ENCODE data around the gene SASH1. TPM values are rescaled to one million over a fixed set of nuclear protein-coding genes. Genes with fewer than 3 reads are reported as not detected.

The SASH1 gene
- total RNA-seq, 1 experiment from 2014 or later, result 6.6 TPM

DNA sequence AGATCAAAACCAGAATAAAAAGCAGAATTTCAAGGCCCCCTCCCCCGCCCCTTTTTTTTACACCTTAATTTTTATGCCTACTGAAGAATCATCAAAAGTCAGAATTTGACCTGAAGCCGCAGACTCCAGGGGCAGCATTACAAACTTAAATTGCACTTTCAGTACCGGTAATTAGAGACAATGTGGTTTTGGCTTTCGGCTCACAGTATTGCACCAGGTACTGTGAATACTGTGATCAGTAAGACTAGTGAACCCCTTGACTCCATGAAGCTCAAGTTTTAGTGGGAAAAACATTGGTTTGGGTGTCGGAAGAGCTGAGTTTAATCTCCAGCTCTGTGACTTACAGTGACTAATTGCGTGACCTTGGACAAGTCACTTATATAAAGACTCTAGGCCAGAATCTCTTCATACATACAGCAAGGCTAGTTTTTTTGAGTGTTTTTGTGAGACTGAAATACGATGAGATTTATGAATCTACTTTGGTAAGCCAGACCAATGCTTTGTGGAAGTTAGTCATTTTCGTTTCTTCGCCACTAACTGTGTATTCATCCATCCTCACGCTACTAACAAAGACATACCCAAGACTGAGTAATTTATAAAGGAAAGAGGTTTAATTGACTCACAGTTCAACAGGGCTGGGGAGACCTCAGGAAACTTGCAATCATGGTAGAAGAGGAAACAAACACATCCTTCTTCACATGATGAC lies 114.7 kb downstream of the SASH1 start:
- no TSS peak for BruUV-seq (replicated peaks)
- CTCF ChIA-PET, result no interaction called here
- ATAC-seq, result no peak

GRCh38 chr6:148457843-148458159 lies 115.2 kb downstream of the SASH1 start:
- ATAC-seq, result no peak
- H3K4me3 ChIP-seq (ENCODE audit: low read depth in 2 of 2, low read length in 2 of 2), result no peak overlapping the region
- H3K27ac ChIP-seq (ENCODE audit: low read length), result no peak overlapping the region
- DNase-seq (ENCODE audit: low read depth, low spot score), result no peak
- no TSS peak for BruUV-seq (replicated peaks)
- no peaks in the 10 kb centered on the region for H3K36me3 ChIP-seq (ENCODE audit: control insufficient read depth, insufficient read depth, low read length)
- ChIA-PET POLR2A (no interaction called here), CTCF (no interaction called here)
- in situ Hi-C loops (cut with HindIII; ENCODE audit: low pct_unique_long_range_greater_than_20kb, low sequenced_read_pairs) (no loop called here), intact Hi-C loops (cut with micrococcal nuclease; ENCODE audit: unreplicated experiment) (no loop called here)
- H3K27me3 ChIP-seq (ENCODE audit: control insufficient read depth, insufficient read depth, low read length), result no peaks in the 10 kb centered on the region
- H3K4me1 ChIP-seq (ENCODE audit: control insufficient read depth, insufficient read depth, low read length), result no peaks in the 10 kb centered on the region
- no peak for TF ChIP-seq CTCF (IDR thresholded peaks at IDR 0.05)
- TF ChIP-seq TCF7L2 (IDR thresholded peaks at IDR 0.05; ENCODE audit: low read depth, low read length), result no peak
- TF ChIP-seq SIN3A (IDR thresholded peaks at IDR 0.05; ENCODE audit: borderline replicate concordance, insufficient read depth, low read depth, low read length), result no peak
- TF ChIP-seq, protein P1, sequence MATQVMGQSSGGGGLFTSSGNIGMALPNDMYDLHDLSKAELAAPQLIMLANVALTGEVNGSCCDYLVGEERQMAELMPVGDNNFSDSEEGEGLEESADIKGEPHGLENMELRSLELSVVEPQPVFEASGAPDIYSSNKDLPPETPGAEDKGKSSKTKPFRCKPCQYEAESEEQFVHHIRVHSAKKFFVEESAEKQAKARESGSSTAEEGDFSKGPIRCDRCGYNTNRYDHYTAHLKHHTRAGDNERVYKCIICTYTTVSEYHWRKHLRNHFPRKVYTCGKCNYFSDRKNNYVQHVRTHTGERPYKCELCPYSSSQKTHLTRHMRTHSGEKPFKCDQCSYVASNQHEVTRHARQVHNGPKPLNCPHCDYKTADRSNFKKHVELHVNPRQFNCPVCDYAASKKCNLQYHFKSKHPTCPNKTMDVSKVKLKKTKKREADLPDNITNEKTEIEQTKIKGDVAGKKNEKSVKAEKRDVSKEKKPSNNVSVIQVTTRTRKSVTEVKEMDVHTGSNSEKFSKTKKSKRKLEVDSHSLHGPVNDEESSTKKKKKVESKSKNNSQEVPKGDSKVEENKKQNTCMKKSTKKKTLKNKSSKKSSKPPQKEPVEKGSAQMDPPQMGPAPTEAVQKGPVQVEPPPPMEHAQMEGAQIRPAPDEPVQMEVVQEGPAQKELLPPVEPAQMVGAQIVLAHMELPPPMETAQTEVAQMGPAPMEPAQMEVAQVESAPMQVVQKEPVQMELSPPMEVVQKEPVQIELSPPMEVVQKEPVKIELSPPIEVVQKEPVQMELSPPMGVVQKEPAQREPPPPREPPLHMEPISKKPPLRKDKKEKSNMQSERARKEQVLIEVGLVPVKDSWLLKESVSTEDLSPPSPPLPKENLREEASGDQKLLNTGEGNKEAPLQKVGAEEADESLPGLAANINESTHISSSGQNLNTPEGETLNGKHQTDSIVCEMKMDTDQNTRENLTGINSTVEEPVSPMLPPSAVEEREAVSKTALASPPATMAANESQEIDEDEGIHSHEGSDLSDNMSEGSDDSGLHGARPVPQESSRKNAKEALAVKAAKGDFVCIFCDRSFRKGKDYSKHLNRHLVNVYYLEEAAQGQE (IDR thresholded peaks at IDR 0.05; ENCODE audit: insufficient read depth in 1 of 2, low read depth in 2 of 2, low read length in 1 of 2), result no peak
- no peak for TF ChIP-seq POLR2AphosphoS5 (IDR thresholded peaks at IDR 0.05; ENCODE audit: low read depth, low read length)
- no peaks in the 10 kb centered on the region for H3K9me3 ChIP-seq (ENCODE audit: control insufficient read depth, insufficient read depth, low read depth, low read length)

More for the DNA sequence above, 114.7 kb downstream of the SASH1 start:
- no peak overlapping the region for H3K4me3 ChIP-seq (ENCODE audit: low read depth in 2 of 2, low read length in 2 of 2)
- intact Hi-C loops (cut with micrococcal nuclease; ENCODE audit: unreplicated experiment), result no loop called here
- H3K27ac ChIP-seq (ENCODE audit: low read length), result no peak overlapping the region
- DNase-seq (ENCODE audit: low read depth, low spot score), result no peak
- POLR2A ChIA-PET, result interaction anchor here (0.6 kb wide), 1 partner anchor 29 kb away, joined by 4 read pairs; no protein-coding TSS in a partner anchor
- no peaks in the 10 kb centered on the region for H3K9me3 ChIP-seq (ENCODE audit: control insufficient read depth, insufficient read depth, low read depth, low read length)
- TF ChIP-seq TCF7L2 (IDR thresholded peaks at IDR 0.05; ENCODE audit: low read depth, low read length) (no peak), CTCF (IDR thresholded peaks at IDR 0.05) (no peak), SIN3A (IDR thresholded peaks at IDR 0.05; ENCODE audit: borderline replicate concordance, insufficient read depth, low read depth, low read length) (no peak), POLR2AphosphoS5 (IDR thresholded peaks at IDR 0.05; ENCODE audit: low read depth, low read length) (no peak)
- TF ChIP-seq, protein P1 (IDR thresholded peaks at IDR 0.05; ENCODE audit: insufficient read depth in 1 of 2, low read depth in 2 of 2, low read length in 1 of 2), result no peak
- no peaks in the 10 kb centered on the region for H3K27me3 ChIP-seq (ENCODE audit: control insufficient read depth, insufficient read depth, low read length)
- H3K4me1 ChIP-seq (ENCODE audit: control insufficient read depth, insufficient read depth, low read length), result no peaks in the 10 kb centered on the region
- in situ Hi-C loops (cut with HindIII; ENCODE audit: low pct_unique_long_range_greater_than_20kb, low sequenced_read_pairs), result no loop called here
- no peaks in the 10 kb centered on the region for H3K36me3 ChIP-seq (ENCODE audit: control insufficient read depth, insufficient read depth, low read length)
